HEK293T (cell line): ENCODE measurements around the gene BCL2.
A peak's percentile ranks its signal among the peaks of the same experiment; 100 is the strongest.

Experiments
- CTCF ChIA-PET: fragments of 350-600 bp; formaldehyde crosslinking; extraction: SDS; loops from one replicate; lab custom pipeline; 2021; ENCODE audit warnings: antibody characterized with exemption, inconsistent platforms; lab: Yijun Ruan, JAX
- POLR2A ChIA-PET: fragments of 350-600 bp; formaldehyde crosslinking; extraction: SDS; loops from one replicate; lab custom pipeline; 2020; ENCODE audit warnings: antibody characterized with exemption, inconsistent platforms; lab: Yijun Ruan, JAX
- DNase-seq: peaks from one replicate; pipeline ENCODE4 v3.0.0; 2012; ENCODE audit warnings: mixed read lengths; ENCODE audit errors: extremely low spot score
- ARNT ChIP-seq: fragments of 450-650 bp; IDR thresholded peaks from 2 replicates; pipeline ENCODE4 v1.6.1; 2017; ENCODE audit warnings: mild to moderate bottlenecking
- BHLHE40 ChIP-seq: fragments of 450-650 bp; IDR thresholded peaks from 2 replicates; pipeline ENCODE4 v1.6.1; 2016; ENCODE audit warnings: mild to moderate bottlenecking, moderate library complexity, borderline replicate concordance
- CTBP1 ChIP-seq: fragments of 450-650 bp; IDR thresholded peaks from 2 replicates; pipeline ENCODE4 v1.6.1; 2016; ENCODE audit warnings: borderline replicate concordance
- ELF4 ChIP-seq: fragments of 450-650 bp; IDR thresholded peaks from 2 replicates; pipeline ENCODE4 v1.6.1; 2017; ENCODE audit warnings: antibody characterized with exemption
- FOXA1 ChIP-seq: fragments of 450-650 bp; IDR thresholded peaks from 2 replicates; pipeline ENCODE4 v1.6.1; 2016; ENCODE audit warnings: mild to moderate bottlenecking
- FOXK2 ChIP-seq: fragments of 450-650 bp; IDR thresholded peaks from 2 replicates; pipeline ENCODE4 v1.6.1; 2016; ENCODE audit warnings: mild to moderate bottlenecking
- FOXM1 ChIP-seq: fragments of 450-650 bp; IDR thresholded peaks from 2 replicates; pipeline ENCODE4 v1.6.1; 2017; ENCODE audit warnings: mild to moderate bottlenecking, borderline replicate concordance
- HDGF ChIP-seq: fragments of 450-650 bp; IDR thresholded peaks from 2 replicates; pipeline ENCODE4 v1.6.1; 2017; ENCODE audit warnings: antibody characterized with exemption, borderline replicate concordance
- L3MBTL2 ChIP-seq: fragments of 450-650 bp; conservative IDR thresholded peaks from 2 replicates; pipeline ENCODE4 v1.6.1; 2016; ENCODE audit warnings: mild to moderate bottlenecking
- LEF1 ChIP-seq: fragments of 450-650 bp; IDR thresholded peaks from 2 replicates; pipeline ENCODE4 v1.6.1; 2017; ENCODE audit warnings: mild to moderate bottlenecking, borderline replicate concordance
- NFRKB ChIP-seq: fragments of 450-650 bp; IDR thresholded peaks from 2 replicates; pipeline ENCODE4 v1.6.1; 2016; ENCODE audit warnings: mild to moderate bottlenecking, moderate library complexity
- PKNOX1 ChIP-seq: fragments of 450-650 bp; IDR thresholded peaks from 2 replicates; pipeline ENCODE4 v1.6.1; 2016
- SP1 ChIP-seq: fragments of 450-650 bp; IDR thresholded peaks from 2 replicates; pipeline ENCODE4 v1.6.1; 2017
- SUZ12 ChIP-seq: fragments of 450-650 bp; IDR thresholded peaks from 2 replicates; pipeline ENCODE4 v1.6.1; 2016; ENCODE audit warnings: mild to moderate bottlenecking
- TARDBP ChIP-seq: fragments of 450-650 bp; IDR thresholded peaks from 2 replicates; pipeline ENCODE4 v1.6.1; 2016
- ZNF384 ChIP-seq: fragments of 450-650 bp; IDR thresholded peaks from 2 replicates; pipeline ENCODE4 v1.6.1; 2016

BCL2 gene

DNA sequence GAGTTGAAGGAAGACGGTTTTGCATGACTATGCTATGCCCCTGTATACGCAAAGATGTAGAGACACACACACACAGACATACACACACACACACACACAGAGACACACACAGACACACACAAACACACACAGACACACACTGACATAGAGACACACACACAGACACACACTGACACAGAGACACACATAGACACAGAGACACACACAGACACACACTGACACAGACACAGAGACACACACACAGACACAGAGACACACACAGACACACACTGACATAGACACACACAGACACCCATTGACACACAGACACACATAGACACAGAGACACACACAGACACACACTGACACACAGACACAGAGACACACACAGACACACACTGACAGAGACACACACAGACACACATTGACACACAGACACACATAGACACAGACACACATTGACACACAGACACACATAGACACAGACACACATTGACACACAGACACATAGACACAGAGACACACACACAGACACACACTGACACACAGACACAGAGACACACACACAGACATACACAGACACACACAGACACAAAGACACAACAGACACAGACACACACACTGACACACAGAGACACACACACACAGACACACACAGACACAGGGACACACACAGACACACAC, 121.3 kb downstream of the BCL2 start:
- no peak for DNase-seq
- ChIA-PET POLR2A (no interaction called here), CTCF (no interaction called here)
- no peak for TF ChIP-seq LEF1
- TF ChIP-seq PKNOX1: no peak
- TF ChIP-seq ARNT: no peak
- TF ChIP-seq SP1: no peak
- TF ChIP-seq HDGF: no peak
- no peak for TF ChIP-seq CTBP1
- TF ChIP-seq FOXA1: no peak
- TF ChIP-seq BHLHE40: no peak
- TF ChIP-seq ZNF384: no peak
- no peak for TF ChIP-seq L3MBTL2
- no peak for TF ChIP-seq FOXK2
- no peak for TF ChIP-seq FOXM1

GRCh38 chr18:63197246-63197869, 122.2 kb downstream of the BCL2 start:
- DNase-seq: no peak
- TF ChIP-seq LEF1 (no peak), SP1 (no peak), PKNOX1 (no peak), CTBP1 (no peak), NFRKB (no peak)
- POLR2A ChIA-PET: no interaction called here
- CTCF ChIA-PET: interaction anchor here (0.8 kb wide), 1 partner anchor 22 kb away, joined by 3 read pairs; no protein-coding TSS in a partner anchor

GRCh38 chr18:63195326-63196159, 124.0 kb downstream of the BCL2 start:
- TF ChIP-seq NFRKB: no peak
- TF ChIP-seq HDGF: no peak
- no peak for TF ChIP-seq ELF4
- no peak for TF ChIP-seq PKNOX1
- no peak for TF ChIP-seq ARNT
- no peak for TF ChIP-seq LEF1
- TF ChIP-seq FOXA1: no peak
- no peak for TF ChIP-seq TARDBP
- no peak for TF ChIP-seq FOXM1
- no peak for TF ChIP-seq ZNF384
- TF ChIP-seq SP1: no peak
- no peak for TF ChIP-seq FOXK2
- TF ChIP-seq CTBP1: no peak
- no peak for TF ChIP-seq BHLHE40
- no peak for TF ChIP-seq L3MBTL2
- no peak for TF ChIP-seq SUZ12
- ChIA-PET POLR2A (no interaction called here), CTCF (interaction anchor here (1.1 kb wide), 1 partner anchor 10 kb away, joined by 3 read pairs; no protein-coding TSS in a partner anchor)
- DNase-seq: no peak

GRCh38 chr18:63192885-63193349, 126.7 kb downstream of the BCL2 start:
- ChIA-PET POLR2A (no interaction called here), CTCF (no interaction called here)
- no peak for DNase-seq
- TF ChIP-seq L3MBTL2 (0 out of 2 replicates have a peak, but pooled peaks have one; percentile 26), SP1 (no peak)

GRCh38 chr18:63192126-63192884, 127.3 kb downstream of the BCL2 start:
- CTCF ChIA-PET: no interaction called here
- TF ChIP-seq SP1 (no peak), ELF4 (no peak), LEF1 (no peak), L3MBTL2 (no peak), FOXK2 (no peak), ARNT (no peak), TARDBP (no peak), HDGF (no peak), FOXA1 (no peak), CTBP1 (no peak), FOXM1 (no peak), ZNF384 (no peak), SUZ12 (no peak), NFRKB (no peak), PKNOX1 (no peak)
- POLR2A ChIA-PET: interaction anchor here (0.6 kb wide), 1 partner anchor 129 kb away, joined by 3 read pairs; no protein-coding TSS in a partner anchor
- no peak for DNase-seq
